ENCODE results near the gene BPIFA3.
"Not testable (repeated sequence)": the region's sequence is repeated elsewhere in the genome, so short reads cannot be mapped to it uniquely, and the experiment has no call there.

The BPIFA3 gene

DNA sequence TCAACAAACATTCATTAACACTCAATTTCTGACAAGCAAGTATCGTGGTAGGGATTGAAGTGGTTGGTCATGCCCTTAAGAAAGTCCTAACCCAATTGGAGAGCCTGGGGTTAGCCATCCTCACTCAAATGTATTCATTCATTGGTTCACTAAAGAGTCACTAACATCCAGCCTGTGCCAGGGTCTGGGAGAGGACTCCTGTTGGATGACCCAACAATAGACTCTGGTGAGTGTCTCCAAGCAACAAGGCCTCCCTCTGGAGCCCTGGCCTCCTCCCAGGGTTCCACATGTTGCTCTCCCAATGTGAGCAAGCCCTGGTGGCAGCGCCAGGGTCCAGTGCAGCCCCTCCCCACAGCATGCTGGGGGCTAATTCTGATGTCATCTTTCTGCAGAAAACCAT is at the start of gene BPIFA3:
TSS of gene BPIFA3 (plus strand) at position 301 of the 400 bp plus-strand sequence. CDS start 185 bp downstream, outside the sequence.
- no peak for DNase-seq

DNA sequence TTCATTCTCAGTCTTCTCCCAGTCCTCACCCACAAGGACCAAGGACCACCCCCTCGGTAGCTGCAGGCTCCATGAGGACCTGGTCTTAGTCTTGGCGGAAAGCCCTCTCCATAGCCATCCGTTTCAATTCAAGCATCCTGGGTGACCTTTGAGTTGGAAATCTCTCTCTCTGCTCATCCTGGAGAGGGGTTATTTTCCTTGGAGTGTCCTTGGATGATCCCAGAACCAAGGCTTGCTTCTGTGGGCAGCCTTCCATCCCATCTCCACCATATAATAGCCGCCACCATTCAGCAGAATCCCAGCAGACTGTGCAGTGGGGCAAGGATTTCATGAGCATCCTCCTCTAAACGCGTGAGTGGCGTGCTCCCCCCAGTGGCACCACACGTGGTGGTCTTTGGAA is 49.3 kb upstream of the BPIFA3 start, which contains the start of gene BPIFA2:
TSS of gene BPIFA2 (plus strand) at position 301 of the 400 bp plus-strand sequence. CDS start 987 bp downstream, outside the sequence.
- no peak for DNase-seq

DNA sequence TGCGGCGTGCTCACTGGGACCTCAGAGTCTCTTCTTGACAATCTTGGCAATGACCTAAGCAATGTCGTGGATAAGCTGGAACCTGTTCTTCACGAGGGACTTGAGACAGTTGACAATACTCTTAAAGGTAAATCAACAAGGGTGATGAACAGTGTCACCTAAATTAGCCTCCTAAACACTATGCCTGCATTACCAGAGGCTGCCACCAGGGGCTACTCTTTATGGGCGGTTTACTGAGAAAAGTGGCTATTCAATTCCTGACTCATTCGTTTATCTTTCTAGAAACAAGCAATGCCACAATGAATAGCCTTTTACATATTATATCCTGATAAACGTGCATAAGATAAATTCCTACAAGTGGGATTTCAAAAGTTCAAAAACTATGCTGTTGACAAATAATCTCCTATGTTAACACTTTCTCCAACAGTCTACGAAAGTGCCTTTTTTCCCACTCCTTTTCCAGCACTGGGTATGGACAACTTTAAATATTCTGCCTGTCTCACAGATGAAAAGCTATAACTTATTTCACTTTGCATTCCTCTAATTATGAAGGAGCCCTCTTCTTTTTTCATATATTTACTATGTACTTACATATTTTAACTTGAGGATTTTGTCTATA is 47.9 kb upstream of the BPIFA3 start:
- DNase-seq: no peak

DNA sequence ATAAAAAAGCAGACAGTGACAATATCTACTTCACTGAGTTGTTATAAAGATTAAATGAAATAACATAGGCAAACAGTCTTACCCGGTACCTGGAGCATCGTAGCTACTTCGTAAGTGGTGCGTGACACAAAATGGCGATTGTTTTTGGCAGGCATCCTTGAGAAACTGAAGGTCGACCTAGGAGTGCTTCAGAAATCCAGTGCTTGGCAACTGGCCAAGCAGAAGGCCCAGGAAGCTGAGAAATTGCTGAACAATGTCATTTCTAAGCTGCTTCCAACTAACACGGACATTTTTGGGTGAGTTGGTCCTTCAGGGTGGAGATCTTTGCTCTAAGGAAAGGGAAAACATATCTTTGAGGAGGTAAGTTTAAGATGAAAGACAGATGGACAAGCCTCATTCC is 44.4 kb upstream of the BPIFA3 start:
- DNase-seq: no peak

DNA sequence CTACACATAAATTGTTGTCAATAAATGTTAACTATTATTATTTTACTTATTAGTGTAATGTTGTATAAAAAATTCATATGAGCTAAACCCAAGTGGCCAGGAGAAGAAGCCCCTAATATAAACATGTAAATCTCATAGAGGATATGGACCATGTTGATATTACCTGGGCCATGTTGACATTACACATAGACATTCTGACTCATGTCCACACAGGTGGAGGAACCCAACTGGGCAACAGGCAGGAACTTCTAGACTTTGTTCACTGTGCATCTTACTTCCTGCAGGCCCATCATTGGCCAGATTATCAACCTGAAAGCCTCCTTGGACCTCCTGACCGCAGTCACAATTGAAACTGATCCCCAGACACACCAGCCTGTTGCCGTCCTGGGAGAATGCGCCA is 42.0 kb upstream of the BPIFA3 start:
- no peak for DNase-seq

DNA sequence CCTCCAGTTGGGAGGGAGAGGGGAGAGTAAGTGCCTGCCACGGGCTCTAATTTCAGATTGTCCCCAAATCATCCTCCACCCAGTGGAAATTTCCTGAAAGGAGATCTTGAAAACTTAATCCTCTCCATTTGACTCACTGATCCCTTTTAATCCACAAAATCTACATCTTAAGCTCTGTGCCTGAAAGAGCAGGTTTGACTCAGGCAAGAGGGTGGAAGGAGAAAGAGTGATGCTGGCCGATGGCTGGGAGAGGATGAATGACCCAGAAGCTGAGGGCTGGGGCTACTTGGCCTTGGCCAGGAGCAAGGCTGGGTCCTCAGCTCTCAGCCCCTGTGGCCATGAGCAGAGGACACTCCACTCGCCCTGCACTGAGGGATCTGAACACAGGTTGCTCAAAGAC is 41.1 kb upstream of the BPIFA3 start:
- DNase-seq: no peak

DNA sequence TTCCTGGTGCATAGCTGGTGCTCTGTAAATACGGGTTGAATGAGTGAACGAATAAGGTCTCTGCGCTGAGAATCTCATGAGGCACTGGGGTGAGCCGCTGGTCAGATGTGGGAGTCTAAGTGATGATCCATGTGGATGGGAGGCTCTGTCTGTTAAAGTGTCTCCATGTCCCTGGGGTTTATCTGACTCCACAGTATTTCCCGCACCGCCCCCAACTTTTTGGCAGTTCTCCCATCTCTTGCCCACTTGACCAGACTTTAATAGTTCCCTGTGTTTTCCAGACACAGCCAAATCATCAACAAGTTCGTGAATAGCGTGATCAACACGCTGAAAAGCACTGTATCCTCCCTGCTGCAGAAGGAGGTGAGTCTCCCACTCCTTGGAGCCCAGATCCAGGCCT is 39.3 kb upstream of the BPIFA3 start:
- DNase-seq: no peak

DNA sequence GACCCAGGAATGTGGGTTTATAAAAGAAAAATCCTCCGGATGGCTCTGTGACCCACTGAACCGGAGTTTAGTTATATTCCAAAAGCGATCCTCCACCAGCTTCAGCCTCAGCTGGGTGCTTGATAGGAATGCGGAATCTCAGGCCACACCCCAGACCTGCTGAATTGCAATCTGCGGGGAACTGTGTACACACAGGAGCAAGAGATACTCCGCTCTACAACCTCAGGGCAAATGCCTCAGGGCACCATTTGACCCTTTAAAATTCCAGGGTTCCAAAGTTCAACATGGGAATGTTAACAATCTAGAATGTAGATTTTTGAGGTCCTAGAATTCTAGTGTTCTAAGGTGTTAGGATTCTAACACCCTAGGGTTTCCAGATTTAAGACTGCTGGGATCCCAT is 38.4 kb upstream of the BPIFA3 start:
- DNase-seq: no peak

DNA sequence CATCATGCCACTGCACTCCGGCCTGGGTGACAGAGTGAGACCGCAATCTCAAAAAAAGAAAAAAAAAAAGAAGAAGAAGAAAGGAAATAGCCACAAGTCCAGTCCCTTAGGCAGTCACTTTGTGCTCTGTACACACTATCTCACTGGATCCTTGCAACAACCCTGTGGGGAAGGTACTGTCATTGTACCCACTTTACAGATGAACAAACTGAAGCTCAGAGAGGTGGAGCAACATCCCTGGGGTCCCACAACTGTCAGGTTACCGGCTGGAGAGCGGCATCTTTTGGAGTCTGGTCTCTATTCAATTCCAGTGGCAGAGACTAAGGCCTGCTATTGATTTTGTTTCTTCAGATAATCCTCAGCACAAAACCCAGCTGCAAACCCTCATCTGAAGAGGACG is 37.0 kb upstream of the BPIFA3 start:
- DNase-seq: no peak

DNA sequence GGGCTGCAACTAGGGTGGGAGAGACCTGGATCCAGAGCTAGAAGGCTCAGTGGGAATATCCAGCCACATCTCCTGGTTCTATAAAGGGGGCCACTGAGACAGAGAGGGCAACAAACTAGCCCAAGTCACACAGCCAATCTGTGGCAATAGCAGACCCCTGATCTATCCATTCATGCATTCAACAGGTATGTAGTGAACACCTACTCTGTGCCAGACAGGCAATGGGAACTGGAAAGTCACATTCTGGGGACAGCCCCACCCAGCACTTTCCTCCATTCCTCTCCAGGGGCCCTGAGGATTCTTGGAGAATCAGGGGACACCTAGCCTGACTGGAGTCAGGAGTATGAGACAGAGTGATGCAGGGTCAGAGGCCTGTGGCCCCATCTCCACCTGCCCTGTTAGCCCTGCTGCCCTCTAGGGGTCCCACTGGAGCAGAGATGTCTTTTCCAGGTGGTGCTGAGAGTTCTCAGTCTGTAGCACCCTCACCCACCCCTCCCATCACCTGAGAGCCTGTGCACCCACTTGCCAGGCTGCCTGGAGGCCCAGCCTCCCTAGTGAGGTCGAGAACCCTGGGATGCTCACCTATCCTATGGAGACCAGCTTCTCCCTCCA is 35.6 kb upstream of the BPIFA3 start:
- no peak for DNase-seq

DNA sequence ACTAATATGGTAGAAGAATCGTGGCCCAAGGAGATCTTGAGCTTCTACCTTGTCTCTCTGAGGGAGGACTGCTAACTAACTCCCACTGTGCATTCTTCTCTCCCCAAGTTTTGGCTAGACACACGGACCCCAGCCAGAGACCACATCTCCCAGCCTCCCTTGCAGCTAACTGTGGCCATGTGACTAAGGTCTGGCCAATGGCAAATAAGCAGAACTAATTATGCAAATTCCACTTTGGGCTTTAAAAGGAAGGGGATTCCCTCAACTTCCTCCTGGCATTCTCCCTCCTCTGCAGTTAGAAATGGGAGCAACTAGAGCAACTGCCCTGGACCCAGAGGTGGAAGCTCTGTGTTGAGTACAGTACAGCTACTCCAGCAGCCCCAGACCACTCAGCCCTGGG is 33.8 kb upstream of the BPIFA3 start:
- no peak for DNase-seq

DNA sequence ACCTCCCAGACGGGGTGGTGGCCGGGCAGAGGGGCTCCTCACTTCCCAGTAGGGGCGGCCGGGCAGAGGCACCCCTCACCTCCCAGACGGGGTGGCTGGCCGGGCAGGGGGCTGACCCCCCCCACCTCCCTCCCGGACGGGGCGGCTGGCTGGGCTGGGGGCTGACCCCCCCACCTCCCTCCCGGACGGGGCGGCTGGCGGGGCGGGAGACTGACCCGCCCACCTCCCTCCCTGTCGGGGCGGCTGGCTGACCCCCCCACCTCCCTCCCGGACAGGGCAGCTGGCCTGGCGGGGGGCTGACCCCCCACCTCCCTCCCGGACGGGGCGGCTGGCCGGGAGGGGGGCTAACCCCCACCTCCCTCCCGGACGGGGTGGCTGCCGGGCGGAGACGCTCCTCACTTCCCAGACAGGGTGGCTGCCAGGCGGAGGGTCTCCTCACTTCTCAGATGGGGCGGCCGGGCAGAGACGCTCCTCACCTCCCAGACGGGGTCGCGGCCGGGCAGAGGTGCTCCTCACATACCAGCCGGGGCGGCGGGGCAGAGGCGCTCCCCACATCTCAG is 32.0 kb upstream of the BPIFA3 start:
- DNase-seq: not testable (repeated sequence)

DNA sequence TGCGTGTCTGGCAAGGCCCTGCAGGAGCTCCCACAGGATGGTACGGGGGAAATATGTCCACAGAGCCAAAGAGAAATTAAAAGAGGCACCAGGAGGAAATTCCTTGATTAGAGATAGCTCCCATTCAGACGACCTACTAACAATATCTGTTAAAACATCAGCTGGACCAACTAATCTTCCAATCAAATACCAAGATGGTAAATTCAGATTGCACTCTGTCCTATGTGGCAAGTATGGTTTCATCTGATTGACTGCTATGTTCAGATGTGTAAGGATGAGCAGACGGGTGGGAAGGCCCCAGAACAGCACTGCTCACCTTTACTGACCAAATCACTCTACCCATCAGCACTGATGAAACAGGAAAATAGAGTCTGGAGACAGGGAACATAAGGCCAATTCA is 29.7 kb upstream of the BPIFA3 start:
- no peak for DNase-seq

DNA sequence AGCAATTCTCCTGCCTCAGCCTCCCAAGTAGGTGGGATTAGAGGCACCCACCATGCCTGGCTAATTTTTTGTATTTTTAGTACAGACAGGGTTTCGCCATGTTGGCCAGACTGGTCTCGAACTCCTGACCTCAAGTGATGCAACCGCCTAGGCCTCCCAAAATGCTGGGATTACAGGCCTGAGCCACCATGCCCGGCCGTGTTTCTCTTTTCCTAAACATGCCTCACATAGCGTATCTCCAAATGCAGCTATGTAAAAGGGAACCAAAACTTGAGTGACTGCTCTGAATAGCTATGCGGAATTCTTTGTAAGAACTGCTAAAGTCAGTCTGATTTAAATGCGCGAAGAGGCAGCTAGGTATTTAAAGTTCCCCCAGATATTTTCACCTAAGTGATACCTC is 28.7 kb upstream of the BPIFA3 start:
- no peak for DNase-seq

DNA sequence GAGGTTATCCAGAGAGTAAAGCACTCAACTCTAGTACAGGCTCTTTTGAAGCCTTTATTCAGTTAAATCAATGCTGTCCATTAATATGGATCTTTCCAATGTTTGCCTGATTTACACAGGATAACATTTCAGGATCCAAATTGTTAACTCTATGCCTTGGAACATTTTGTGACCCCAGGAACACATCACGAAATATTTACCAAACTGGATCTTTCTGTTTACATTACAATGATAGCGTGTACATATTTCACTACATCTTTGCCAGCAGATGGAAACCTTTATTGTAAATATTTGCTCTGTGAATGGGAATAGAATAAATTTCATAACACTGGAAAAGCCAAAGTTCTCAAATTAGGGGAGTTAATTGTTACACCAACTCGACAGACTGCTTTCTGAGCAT is 25.7 kb upstream of the BPIFA3 start:
- DNase-seq: no peak

DNA sequence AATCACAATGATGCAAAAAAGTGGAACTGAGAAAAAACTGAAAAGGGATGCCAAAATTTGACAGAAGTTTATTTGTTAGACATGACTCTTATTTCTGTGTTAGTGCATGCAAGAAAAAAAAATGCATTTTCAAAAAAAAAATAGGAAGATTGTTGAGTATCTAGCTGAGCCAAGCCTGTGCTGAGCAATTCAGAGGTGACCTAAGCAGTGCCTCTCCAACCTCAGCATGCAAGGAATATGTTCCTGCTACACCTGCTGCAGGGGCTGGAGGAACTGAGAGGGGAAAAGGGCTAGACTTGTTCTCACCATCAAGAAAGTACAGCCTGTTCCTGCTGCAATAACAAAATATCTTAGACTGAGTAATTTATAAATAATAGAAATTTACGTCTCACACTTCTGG is 25.2 kb upstream of the BPIFA3 start:
- no peak for DNase-seq

DNA sequence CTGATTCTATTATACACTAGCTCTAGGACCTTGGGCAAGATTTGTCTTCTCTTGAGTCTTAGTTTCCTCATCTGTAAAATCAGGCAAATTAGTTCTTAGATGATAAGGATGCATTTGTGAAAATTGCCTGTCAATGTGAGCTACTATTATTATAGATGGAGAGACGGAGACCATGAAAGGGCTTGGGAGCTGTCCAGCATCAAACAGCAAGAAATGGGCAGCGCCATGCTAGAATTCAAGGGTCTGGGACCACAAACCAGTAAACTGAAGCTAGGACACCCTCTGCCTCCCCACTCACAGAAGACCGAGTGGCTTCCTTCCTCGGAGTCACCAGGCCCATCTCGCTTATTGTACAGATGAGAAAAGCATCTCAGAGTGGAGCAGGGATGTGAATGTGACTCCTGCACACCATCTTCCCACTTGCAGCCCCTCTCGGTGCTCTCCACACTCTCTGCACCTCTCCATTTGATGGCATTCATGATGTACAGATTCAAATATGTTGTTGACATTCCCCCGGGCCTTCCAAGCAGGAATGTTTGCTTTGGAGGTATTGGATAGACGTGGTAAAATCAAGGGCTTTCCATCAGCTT is 24.1 kb upstream of the BPIFA3 start:
- DNase-seq: no peak

DNA sequence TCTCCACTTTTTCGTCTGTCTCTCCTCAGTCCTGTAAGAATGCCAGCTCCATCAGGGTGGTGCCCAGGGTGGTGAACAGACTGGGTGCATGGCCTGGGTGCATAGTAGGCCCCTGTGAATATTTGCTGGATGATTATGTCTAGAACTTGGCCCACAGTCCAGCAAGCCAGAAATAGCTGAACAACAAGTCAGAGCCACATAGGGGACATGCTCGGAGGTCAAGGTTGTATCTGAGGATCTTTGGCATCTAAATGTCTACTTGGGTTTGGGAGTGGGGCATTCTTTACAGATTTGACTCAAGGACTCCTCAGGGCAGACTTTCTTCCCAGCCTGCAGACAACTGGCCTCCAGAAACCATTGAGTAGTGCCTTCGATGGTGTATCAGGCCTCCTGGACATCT is 18.1 kb upstream of the BPIFA3 start:
- no peak for DNase-seq

DNA sequence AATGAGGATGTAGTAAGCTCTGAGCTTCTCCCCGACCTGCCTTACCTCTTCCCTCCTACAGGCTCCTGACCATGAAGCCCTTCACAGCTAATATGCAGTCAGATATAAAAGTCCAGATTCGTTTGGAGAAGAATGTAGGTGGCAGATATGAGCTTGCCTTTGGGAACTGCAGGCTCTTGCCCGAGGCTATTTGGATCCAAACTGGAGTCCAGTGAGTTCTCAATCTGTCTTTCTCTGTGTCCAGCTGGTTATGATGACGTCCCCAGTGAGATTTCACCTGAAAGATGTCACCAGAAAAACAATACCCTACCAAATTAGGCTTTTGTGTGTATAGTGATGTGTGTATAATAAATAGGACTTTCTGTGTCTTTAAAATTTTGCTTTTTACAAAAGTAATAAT is 14.7 kb upstream of the BPIFA3 start:
- DNase-seq: no peak

DNA sequence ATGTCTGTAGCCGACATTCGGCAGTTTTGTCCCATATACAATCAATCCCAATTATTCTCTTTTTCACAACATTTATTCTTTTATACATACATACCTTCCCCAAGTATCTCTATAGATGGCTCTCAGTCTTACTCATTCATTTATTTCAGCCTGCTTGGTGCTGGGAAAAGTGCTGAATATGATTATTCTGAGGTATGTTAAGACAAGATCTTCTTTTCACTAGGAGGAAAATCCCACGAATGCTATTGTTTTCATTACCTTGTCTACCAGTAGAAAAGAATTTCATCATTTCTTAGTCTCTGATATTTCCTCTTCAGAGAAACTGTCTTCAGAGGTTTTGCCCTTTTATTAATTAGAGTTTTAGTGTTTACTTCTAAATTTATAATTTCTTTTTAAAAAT is 13.7 kb upstream of the BPIFA3 start:
- DNase-seq: no peak

DNA sequence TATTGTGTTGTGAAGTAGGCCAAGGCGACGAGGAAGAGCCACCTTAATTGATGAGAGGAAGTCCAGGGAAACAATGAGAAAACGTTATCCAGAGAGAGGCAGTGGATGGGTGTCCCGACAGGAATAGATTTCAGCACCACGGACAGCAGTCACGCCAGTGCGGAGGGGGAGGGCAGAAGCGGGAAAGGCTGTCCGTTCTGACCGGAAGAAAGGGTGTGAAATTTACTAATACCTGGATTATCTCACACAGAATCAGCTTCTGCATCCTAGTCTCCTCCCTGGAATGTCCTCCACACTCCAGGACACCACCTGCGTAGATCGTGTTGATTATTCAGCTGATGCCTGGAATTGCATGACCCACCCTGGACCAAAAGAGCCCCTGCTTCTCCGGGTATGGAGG is 7.4 kb upstream of the BPIFA3 start:
- peak; percentile 7 for DNase-seq

DNA sequence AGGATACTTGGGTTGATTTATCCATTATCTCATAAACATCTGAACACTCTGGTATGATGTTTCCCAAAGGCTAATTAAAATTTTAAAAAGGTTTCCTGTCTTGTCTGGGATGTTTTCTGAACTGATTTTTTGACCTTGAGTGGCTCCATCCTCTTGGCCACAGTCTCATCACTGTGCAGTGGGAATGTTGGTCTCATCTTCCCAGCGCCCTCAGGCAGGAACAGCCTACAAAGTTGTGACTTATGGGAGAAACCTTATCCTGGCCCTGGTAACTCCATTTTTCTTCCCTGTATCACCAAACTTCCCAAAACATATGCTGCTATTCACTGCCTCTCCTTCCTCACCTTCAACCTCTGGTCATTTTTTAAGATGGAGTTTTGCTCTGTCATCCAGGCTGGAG is 6.8 kb upstream of the BPIFA3 start:
- DNase-seq: no peak

DNA sequence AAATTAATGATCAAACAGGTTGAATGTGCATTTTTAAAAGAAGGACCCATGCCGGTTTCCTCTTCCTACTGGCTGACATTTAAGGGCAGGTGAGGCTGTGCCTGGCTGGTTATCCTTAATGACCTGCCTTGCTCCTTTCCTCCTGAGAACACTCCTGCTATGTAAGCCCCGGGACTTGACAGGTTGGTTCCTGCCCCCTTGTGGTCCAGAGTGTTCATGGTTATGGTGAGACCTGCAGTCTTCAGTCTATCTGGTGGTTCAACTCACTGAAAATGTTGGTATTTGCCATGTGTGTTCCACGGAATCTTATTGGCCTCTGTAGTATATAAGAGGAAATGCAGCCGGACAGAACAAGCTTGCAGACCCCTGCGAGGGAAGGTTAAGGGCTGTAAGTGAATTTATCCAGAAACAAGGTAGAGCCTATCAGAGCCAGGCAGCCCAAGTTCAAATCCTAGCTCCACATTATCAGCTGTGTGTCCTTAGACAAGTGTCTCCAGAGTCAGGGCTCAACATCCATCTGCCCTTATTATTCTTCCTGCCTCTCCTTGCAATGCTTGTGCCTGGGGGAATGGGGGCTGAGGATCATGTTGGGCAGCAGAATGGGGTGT is 5.2 kb upstream of the BPIFA3 start:
- DNase-seq: no peak

DNA sequence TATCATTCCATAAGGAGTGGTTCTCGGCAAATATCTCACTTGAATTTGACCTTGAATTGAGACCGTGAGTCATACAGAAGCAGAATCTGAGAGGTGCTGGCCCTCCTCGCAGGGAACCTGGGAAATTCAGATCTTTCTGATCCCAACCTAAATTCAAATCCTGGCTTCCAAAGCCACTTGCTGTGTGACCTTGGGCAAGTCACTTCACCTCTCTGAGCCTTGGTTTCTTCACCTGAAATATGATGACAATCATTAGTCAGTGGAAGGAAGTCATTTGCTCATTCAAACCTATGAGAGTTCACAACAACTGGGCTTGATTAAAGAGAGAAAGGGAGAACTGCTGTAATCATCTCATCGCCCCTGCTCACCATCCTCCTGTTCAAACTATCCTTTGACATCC is 7.2 kb downstream of the BPIFA3 start:
- no peak for DNase-seq

Measured in activated effector memory CD4-positive, alpha-beta T cell treated with Interleukin-2 at 50 U/mL for 16 hours (primary cell).